ENCODE data around the gene MYO5B. TPM values are rescaled to one million over a fixed set of nuclear protein-coding genes. Genes with fewer than 3 reads are reported as not detected.

The MYO5B gene
- total RNA-seq, 4 donors from 2014 or later: 0.05 to 0.60 (median 0.35) TPM

DNA sequence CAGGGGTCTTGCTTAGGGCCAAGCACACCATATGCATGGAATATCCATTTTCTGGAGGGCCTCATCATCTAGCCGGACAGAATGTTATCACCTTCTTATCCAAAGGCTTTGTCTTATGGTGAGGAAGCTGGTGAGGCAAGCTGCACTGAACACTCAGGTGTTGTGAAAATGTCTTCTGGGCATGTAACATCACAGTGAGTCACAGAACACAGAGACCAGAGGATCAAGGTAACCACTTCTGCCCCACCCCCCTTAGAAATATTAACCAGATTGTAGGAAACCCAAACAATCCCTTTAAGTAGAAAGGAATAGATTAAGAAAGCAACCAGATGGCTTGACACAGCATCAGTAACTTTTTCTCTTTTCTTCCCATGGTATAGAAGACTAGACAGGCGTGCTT lies 51.1 kb downstream of the MYO5B start:
- intact Hi-C loops (cut with DNase I; ENCODE audit: low total_unique reads): no loop called here

GRCh38 chr18:50143294-50143693 lies 51.7 kb downstream of the MYO5B start:
- intact Hi-C loops (cut with DNase I; ENCODE audit: low total_unique reads) (no loop called here), in situ Hi-C loops (cut with MboI; ENCODE audit: low sequenced_read_pairs in 4 of 4) (no loop called here)
- TF ChIP-seq POLR2A (IDR thresholded peaks at IDR 0.05): no peak
- DNase-seq (no peak), ATAC-seq (no peak)
- no peak overlapping the region for H3K27ac ChIP-seq
- H3K36me3 ChIP-seq: no peaks in the 10 kb centered on the region
- H3K9me3 ChIP-seq: no peaks in the 10 kb centered on the region
- H3K27me3 ChIP-seq: peaks cover 0 to 8% (median 0%) of the 10 kb centered on the region in 3 donors
- H3K4me1 ChIP-seq: no peaks in the 10 kb centered on the region
- no peak overlapping the region for H3K4me3 ChIP-seq

More for the DNA sequence above, 51.1 kb downstream of the MYO5B start:
- no peaks in the 10 kb centered on the region for H3K4me1 ChIP-seq
- no peak overlapping the region for H3K27ac ChIP-seq
- DNase-seq: no peak
- H3K27me3 ChIP-seq: peaks cover 0 to 8% (median 0%) of the 10 kb centered on the region in 3 donors
- TF ChIP-seq POLR2A (IDR thresholded peaks at IDR 0.05): no peak
- TF ChIP-seq, protein P1, sequence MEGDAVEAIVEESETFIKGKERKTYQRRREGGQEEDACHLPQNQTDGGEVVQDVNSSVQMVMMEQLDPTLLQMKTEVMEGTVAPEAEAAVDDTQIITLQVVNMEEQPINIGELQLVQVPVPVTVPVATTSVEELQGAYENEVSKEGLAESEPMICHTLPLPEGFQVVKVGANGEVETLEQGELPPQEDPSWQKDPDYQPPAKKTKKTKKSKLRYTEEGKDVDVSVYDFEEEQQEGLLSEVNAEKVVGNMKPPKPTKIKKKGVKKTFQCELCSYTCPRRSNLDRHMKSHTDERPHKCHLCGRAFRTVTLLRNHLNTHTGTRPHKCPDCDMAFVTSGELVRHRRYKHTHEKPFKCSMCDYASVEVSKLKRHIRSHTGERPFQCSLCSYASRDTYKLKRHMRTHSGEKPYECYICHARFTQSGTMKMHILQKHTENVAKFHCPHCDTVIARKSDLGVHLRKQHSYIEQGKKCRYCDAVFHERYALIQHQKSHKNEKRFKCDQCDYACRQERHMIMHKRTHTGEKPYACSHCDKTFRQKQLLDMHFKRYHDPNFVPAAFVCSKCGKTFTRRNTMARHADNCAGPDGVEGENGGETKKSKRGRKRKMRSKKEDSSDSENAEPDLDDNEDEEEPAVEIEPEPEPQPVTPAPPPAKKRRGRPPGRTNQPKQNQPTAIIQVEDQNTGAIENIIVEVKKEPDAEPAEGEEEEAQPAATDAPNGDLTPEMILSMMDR (IDR thresholded peaks at IDR 0.05 in 4 of 5, conservative IDR thresholded peaks at IDR 0.05 in 1 of 5): no peak
- in situ Hi-C loops (cut with MboI; ENCODE audit: low sequenced_read_pairs in 4 of 4): no loop called here
- no peak for ATAC-seq
- no peak overlapping the region for H3K4me3 ChIP-seq
- H3K9me3 ChIP-seq: no peaks in the 10 kb centered on the region
- H3K36me3 ChIP-seq: no peaks in the 10 kb centered on the region

GRCh38 chr18:50142441-50143120 lies 52.4 kb downstream of the MYO5B start:
- H3K4me1 ChIP-seq: no peaks in the 10 kb centered on the region
- DNase-seq: no peak
- in situ Hi-C loops (cut with MboI; ENCODE audit: low sequenced_read_pairs in 4 of 4): no loop called here
- H3K9me3 ChIP-seq: no peaks in the 10 kb centered on the region
- peaks cover 0 to 8% (median 0%) of the 10 kb centered on the region in 3 donors for H3K27me3 ChIP-seq
- H3K27ac ChIP-seq: no peak overlapping the region
- H3K36me3 ChIP-seq: no peaks in the 10 kb centered on the region
- no peak for ATAC-seq
- TF ChIP-seq, protein P1 (IDR thresholded peaks at IDR 0.05 in 4 of 5, conservative IDR thresholded peaks at IDR 0.05 in 1 of 5): no peak
- no peak for TF ChIP-seq POLR2A (IDR thresholded peaks at IDR 0.05)
- intact Hi-C loops (cut with DNase I; ENCODE audit: low total_unique reads): no loop called here
- no peak overlapping the region for H3K4me3 ChIP-seq

DNA sequence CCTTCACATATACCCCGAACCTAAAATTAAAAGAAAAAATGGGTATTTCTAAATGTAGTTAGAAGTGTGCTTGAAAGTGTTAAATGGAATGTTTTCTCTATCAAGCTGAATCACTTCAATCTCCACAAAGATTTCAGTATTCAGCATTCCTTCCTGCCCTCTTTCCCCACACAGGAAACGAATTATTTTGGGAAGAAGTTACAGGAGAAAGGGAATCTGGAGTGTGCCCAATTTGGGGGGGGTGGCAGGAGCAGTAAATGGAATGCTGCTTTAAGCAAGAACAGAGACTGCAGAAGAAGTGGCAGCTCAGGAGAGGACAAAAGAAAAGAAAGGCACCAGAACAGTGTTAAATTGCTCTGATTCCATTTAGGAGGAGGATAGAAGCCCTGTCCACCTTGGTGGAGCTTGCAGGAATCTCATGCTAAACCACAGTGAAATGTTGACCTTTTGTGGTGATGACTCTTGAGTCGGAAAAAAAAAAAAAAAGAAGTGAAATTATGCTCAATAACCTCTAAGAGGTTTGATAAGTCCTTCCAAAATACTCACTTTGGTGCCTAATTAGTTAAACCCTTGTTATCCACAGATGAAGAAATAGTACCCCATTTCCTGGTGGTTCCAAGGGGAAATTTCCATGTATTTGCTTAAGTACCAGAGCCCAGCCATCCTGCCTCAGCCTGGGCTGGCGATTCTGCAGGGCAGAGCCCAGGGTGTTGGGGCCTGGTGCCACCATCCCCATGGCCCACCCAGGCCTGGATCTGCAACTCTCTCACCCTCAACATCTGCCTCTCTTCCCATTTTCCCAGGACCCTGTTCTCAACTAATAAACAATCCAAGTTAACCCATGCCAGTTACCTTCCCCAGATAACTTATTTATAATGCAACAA lies 56.5 kb downstream of the MYO5B start:
- DNase-seq (no peak), ATAC-seq (no peak)
- TF ChIP-seq POLR2A (IDR thresholded peaks at IDR 0.05): no peak
- TF ChIP-seq, protein P1 (IDR thresholded peaks at IDR 0.05 in 4 of 5, conservative IDR thresholded peaks at IDR 0.05 in 1 of 5): no peak
- Histone ChIP-seq H3K4me1 (no peaks in the 10 kb centered on the region), H3K9me3 (no peaks in the 10 kb centered on the region), H3K4me3 (no peak overlapping the region), H3K27me3 (peaks cover 0 to 8% (median 0%) of the 10 kb centered on the region in 3 donors), H3K27ac (no peak overlapping the region), H3K36me3 (no peaks in the 10 kb centered on the region)
- intact Hi-C loops (cut with DNase I; ENCODE audit: low total_unique reads) (no loop called here), in situ Hi-C loops (cut with MboI; ENCODE audit: low sequenced_read_pairs in 4 of 4) (no loop called here)

- Histone ChIP-seq H3K27ac (no peak overlapping the region), H3K4me1 (no peaks in the 10 kb centered on the region), H3K4me3 (no peak overlapping the region), H3K9me3 (no peaks in the 10 kb centered on the region), H3K36me3 (no peaks in the 10 kb centered on the region), H3K27me3 (no peaks in the 10 kb centered on the region)
- in situ Hi-C loops (cut with MboI; ENCODE audit: low sequenced_read_pairs in 4 of 4) (no loop called here), intact Hi-C loops (cut with DNase I; ENCODE audit: low total_unique reads) (no loop called here)
- ATAC-seq (no peak), DNase-seq (no peak)
- TF ChIP-seq POLR2A (IDR thresholded peaks at IDR 0.05): no peak
- TF ChIP-seq, protein P1 (IDR thresholded peaks at IDR 0.05 in 4 of 5, conservative IDR thresholded peaks at IDR 0.05 in 1 of 5): no peak
Measured at GRCh38 chr18:50135903-50136302, 59.0 kb downstream of the MYO5B start.
